B cell (primary cell): ENCODE measurements around the gene CRIM1.

Experiments
- EZH2 ChIP-seq: IDR thresholded peaks from 2 replicates; pipeline ENCODE4 v1.6.1; 2012; ENCODE audit warnings: borderline replicate concordance, low read depth, mild to moderate bottlenecking, moderate library complexity, low read length; ENCODE audit not compliant: insufficient read depth, poor library complexity, severe bottlenecking
- TF ChIP-seq, protein P1 (sequence below): fragments of 200-600 bp; IDR thresholded peaks from one replicate; pipeline ENCODE4 v1.8.0; 2022; ENCODE audit warnings: antibody characterized with exemption, mild to moderate bottlenecking

DNA sequence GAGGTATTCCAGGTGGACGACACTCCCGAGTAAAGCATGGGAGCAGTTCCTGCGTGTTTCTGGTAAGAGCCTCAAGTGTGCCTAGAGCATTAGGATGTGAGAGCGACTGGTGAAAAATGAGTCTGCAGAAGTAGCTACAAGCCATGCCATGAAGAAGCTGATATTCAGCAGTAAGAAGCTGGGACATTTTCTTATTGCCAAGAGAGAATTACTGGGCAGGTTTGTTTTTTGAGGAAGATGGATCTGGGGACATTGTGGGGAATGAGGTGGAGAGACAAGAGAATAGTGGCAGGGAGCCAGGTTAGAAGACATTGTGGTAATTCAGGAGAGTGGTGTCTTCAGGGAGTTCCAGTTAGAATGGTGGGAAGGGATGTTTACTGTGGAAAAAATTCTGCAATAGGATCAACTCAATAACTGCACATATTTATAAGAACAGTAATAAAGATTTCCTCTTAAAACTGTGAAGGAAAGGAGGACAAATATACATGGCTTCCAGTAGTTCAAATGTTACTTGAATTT lies 38.2 kb downstream of the CRIM1 start:
- TF ChIP-seq, protein P1, sequence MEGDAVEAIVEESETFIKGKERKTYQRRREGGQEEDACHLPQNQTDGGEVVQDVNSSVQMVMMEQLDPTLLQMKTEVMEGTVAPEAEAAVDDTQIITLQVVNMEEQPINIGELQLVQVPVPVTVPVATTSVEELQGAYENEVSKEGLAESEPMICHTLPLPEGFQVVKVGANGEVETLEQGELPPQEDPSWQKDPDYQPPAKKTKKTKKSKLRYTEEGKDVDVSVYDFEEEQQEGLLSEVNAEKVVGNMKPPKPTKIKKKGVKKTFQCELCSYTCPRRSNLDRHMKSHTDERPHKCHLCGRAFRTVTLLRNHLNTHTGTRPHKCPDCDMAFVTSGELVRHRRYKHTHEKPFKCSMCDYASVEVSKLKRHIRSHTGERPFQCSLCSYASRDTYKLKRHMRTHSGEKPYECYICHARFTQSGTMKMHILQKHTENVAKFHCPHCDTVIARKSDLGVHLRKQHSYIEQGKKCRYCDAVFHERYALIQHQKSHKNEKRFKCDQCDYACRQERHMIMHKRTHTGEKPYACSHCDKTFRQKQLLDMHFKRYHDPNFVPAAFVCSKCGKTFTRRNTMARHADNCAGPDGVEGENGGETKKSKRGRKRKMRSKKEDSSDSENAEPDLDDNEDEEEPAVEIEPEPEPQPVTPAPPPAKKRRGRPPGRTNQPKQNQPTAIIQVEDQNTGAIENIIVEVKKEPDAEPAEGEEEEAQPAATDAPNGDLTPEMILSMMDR: no peak
- no peak for TF ChIP-seq EZH2
